ENCODE data around the gene WWC2.

- no peak for TF ChIP-seq CTCF (conservative IDR thresholded peaks at IDR 0.05 in 1 of 2, IDR thresholded peaks at IDR 0.05 in 1 of 2; ENCODE audit: extremely low read depth in 1 of 2, insufficient read depth in 1 of 2, low read depth in 1 of 2, low read length in 2 of 2)
- no peak for TF ChIP-seq EZH2 (IDR thresholded peaks at IDR 0.05; ENCODE audit: borderline replicate concordance, low read length)
Observed at GRCh38 chr4:183163135-183163534, 64.1 kb downstream of the WWC2 start.

All from mammary epithelial cell (primary cell).